GM21529 (cell line): ENCODE data around the gene MTX1.
A peak's percentile ranks its signal among the peaks of the same experiment; 100 is the strongest.
"Not testable (repeated sequence)": the region's sequence is repeated elsewhere in the genome, so short reads cannot be mapped to it uniquely, and the experiment has no call there.

Source experiments
- ATAC-seq: cut with Tn5 transposase; IDR thresholded peaks from one replicate; pipeline ENCODE4 v1.9.1; 2021; ENCODE audit not compliant: unreplicated experiment

Gene MTX1

GRCh38 chr1:155232001-155232978 is 23.8 kb downstream of the MTX1 start:
- not testable (repeated sequence) for ATAC-seq

GRCh38 chr1:155233502-155233901 is 25.0 kb downstream of the MTX1 start:
- ATAC-seq, result not testable (repeated sequence)

- ATAC-seq, result not testable (repeated sequence)
These were observed 26.9 kb downstream of the MTX1 start for GRCh38 chr1:155235375-155235774.

- no peak for ATAC-seq
These were observed 28.0 kb downstream of the MTX1 start for GRCh38 chr1:155236451-155236850.

GRCh38 chr1:155241069-155241679 is 32.7 kb downstream of the MTX1 start:
- ATAC-seq, result no peak

- ATAC-seq, result no peak
These were observed 33.4 kb downstream of the MTX1 start for GRCh38 chr1:155241841-155242264.

- no peak for ATAC-seq
These were observed 34.4 kb downstream of the MTX1 start for GRCh38 chr1:155242805-155243358.

GRCh38 chr1:155244368-155245162 is 36.1 kb downstream of the MTX1 start:
- ATAC-seq, result peak; percentile 84

GRCh38 chr1:155245163-155245524 is 36.6 kb downstream of the MTX1 start:
- ATAC-seq, result peak; percentile 4

GRCh38 chr1:155246796-155247195 is 38.3 kb downstream of the MTX1 start:
- not testable (repeated sequence) for ATAC-seq

- ATAC-seq, result no peak
These were observed 39.4 kb downstream of the MTX1 start for GRCh38 chr1:155247667-155248553.

- ATAC-seq, result peak; percentile 13
These were observed 41.7 kb downstream of the MTX1 start for GRCh38 chr1:155250246-155250632.

- ATAC-seq, result peak; percentile 87
These were observed 42.3 kb downstream of the MTX1 start for GRCh38 chr1:155250633-155251449.

GRCh38 chr1:155251566-155251965 is 43.1 kb downstream of the MTX1 start:
- no peak for ATAC-seq

- no peak for ATAC-seq
These were observed 44.7 kb downstream of the MTX1 start for GRCh38 chr1:155253208-155253607.

- ATAC-seq, result no peak
These were observed 45.3 kb downstream of the MTX1 start for GRCh38 chr1:155253797-155254196.

- no peak for ATAC-seq
These were observed 45.8 kb downstream of the MTX1 start for GRCh38 chr1:155254228-155254713.

- ATAC-seq, result no peak
These were observed 46.3 kb downstream of the MTX1 start for GRCh38 chr1:155254714-155255242.
